Measurements from ENCODE around the gene OR6C2. TPM values are rescaled to one million over a fixed set of nuclear protein-coding genes. Genes with fewer than 3 reads are reported as not detected.
"Not testable (repeated sequence)": the region's sequence is repeated elsewhere in the genome, so short reads cannot be mapped to it uniquely, and the experiment has no call there.

The OR6C2 gene
- total RNA-seq, 1 donor from 2014 or later = not detected

DNA sequence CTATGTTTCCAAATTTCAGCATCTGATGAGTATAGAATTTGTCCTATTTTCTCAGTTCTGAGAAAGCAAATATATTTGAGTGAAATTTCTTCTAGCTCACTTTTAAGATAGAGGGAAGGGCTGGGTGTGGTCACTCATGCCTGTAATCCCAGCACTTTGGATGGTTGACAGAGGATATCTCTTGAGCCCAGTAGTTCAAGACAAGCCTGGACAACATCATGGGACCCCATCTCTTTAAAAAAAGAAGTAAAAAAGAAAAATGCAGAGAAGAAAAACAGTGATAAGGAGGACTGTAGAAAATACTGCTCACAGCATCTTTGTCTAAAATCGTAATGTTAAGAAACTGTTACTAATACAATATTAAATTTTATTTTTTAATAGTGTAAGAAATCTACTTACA lies 28.4 kb downstream of the OR6C2 start:
- no peak for FAIRE-seq
- TF ChIP-seq, protein P1, sequence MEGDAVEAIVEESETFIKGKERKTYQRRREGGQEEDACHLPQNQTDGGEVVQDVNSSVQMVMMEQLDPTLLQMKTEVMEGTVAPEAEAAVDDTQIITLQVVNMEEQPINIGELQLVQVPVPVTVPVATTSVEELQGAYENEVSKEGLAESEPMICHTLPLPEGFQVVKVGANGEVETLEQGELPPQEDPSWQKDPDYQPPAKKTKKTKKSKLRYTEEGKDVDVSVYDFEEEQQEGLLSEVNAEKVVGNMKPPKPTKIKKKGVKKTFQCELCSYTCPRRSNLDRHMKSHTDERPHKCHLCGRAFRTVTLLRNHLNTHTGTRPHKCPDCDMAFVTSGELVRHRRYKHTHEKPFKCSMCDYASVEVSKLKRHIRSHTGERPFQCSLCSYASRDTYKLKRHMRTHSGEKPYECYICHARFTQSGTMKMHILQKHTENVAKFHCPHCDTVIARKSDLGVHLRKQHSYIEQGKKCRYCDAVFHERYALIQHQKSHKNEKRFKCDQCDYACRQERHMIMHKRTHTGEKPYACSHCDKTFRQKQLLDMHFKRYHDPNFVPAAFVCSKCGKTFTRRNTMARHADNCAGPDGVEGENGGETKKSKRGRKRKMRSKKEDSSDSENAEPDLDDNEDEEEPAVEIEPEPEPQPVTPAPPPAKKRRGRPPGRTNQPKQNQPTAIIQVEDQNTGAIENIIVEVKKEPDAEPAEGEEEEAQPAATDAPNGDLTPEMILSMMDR (IDR thresholded peaks at IDR 0.05; ENCODE audit: insufficient read depth, low read length, severe bottlenecking) = no peak
- H3K4me3 ChIP-seq (ENCODE audit: low read depth, low read length) = no peak overlapping the region

DNA sequence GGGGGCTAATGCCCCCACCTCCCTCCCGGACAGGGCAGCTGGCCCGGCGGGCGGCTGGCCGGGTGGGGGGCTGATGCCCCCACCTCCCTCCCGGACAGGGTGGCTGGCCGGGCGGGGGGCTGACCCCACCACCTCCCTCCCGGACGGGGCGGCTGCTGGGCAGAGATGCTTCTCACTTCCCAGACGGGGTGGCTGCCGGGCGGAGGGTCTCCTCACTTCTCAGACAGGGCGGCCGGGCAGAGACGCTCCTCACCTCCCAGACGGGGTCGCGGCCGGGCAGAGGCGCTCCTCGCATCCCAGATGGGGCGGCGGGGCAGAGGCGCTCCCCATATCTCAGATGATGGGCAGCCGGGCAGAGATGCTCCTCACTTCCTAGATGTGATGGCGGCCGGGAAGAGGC lies 35.3 kb downstream of the OR6C2 start:
- FAIRE-seq; DNase-seq (ENCODE audit: low read depth); H3K36me3 ChIP-seq (ENCODE audit: control insufficient read depth, insufficient read depth, low read length); H3K27me3 ChIP-seq (ENCODE audit: control insufficient read depth, insufficient read depth, low read length); H3K4me3 ChIP-seq (ENCODE audit: low read depth, low read length): not testable (repeated sequence)

More for the DNA sequence above, 28.4 kb downstream of the OR6C2 start:
- no peak for DNase-seq (ENCODE audit: low read depth)
- H3K27me3 ChIP-seq (ENCODE audit: control insufficient read depth, insufficient read depth, low read length) = no peaks in the 10 kb centered on the region
- H3K36me3 ChIP-seq (ENCODE audit: control insufficient read depth, insufficient read depth, low read length) = no peaks in the 10 kb centered on the region

DNA sequence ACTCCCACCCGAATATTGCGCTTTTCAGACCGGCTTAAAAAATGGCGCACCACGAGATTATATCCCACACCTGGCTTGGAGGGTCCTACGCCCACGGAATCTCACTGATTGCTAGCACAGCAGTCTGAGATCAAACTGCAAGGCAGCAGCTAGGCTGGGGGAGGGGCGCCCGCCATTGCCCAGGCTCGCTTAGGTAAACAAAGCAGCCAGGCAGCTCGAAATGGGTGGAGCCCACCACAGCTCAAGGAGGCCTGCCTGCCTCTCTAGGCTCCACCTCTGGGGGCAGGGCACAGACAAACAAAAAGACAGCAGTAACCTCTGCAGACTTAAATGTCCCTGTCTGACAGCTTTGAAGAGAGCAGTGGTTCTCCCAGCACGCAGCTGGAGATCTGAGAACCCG lies 40.4 kb downstream of the OR6C2 start:
- H3K36me3 ChIP-seq (ENCODE audit: control insufficient read depth, insufficient read depth, low read length); DNase-seq (ENCODE audit: low read depth); FAIRE-seq: not testable (repeated sequence)

DNA sequence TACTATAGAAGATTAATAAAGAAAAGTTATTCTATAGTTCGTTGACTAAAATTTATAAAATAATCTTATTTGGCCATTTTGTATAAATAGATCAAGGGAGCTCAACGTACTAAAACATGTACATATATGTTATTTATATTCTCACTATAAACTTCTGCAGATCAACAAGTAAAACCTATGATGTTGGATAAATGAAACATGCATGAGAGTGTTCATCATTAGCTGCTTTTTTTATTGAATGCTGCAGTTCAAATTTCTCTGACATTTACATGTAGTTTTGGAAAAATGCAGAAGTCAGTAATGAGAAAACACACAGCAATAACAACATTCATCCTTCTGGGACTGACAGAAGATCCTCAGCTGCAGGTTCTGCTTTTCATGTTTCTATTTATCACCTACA lies 48.2 kb downstream of the OR6C2 start, which contains the start of gene OR6C68:
TSS of gene OR6C68 (plus strand) at position 301 of the 400 bp plus-strand sequence. CDS start at position 301, 0 bp downstream.
- no peak within 1 kb of the TSS for H3K4me3 ChIP-seq (ENCODE audit: low read depth, low read length)
- no peak for DNase-seq (ENCODE audit: low read depth)
- FAIRE-seq = no peak
- no peaks in the 10 kb centered on the region for H3K27me3 ChIP-seq (ENCODE audit: control insufficient read depth, insufficient read depth, low read length)
- TF ChIP-seq, protein P1 (IDR thresholded peaks at IDR 0.05; ENCODE audit: insufficient read depth, low read length, severe bottlenecking) = no peak
- no peaks in the 10 kb centered on the region for H3K36me3 ChIP-seq (ENCODE audit: control insufficient read depth, insufficient read depth, low read length)

More for the DNA sequence above, 40.4 kb downstream of the OR6C2 start:
- H3K27me3 ChIP-seq (ENCODE audit: control insufficient read depth, insufficient read depth, low read length); H3K4me3 ChIP-seq (ENCODE audit: low read depth, low read length): not testable (repeated sequence)

DNA sequence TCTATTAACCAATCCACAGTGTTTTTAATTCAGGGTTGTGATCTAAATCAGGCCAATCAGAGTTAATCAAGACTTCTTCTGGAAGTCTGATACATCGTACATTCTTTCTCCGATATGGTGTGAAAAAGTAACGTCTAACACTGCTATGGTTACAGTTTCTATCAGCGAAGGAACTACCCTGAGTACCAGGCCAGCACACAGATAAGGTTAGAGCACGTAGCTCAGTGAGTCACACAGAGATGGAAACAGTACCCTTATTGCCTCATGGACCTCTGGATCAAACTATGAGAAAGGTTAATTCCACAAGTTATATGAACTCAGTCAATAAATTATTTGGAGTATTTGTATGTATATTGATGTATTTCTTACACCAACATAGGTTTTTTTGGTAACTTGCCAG lies 51.6 kb downstream of the OR6C2 start:
- H3K4me3 ChIP-seq (ENCODE audit: low read depth, low read length) = no peak overlapping the region
- no peak for FAIRE-seq
- H3K27me3 ChIP-seq (ENCODE audit: control insufficient read depth, insufficient read depth, low read length) = no peaks in the 10 kb centered on the region
- H3K36me3 ChIP-seq (ENCODE audit: control insufficient read depth, insufficient read depth, low read length) = no peaks in the 10 kb centered on the region
- no peak for DNase-seq (ENCODE audit: low read depth)
- TF ChIP-seq, protein P1 (IDR thresholded peaks at IDR 0.05; ENCODE audit: insufficient read depth, low read length, severe bottlenecking) = no peak

DNA sequence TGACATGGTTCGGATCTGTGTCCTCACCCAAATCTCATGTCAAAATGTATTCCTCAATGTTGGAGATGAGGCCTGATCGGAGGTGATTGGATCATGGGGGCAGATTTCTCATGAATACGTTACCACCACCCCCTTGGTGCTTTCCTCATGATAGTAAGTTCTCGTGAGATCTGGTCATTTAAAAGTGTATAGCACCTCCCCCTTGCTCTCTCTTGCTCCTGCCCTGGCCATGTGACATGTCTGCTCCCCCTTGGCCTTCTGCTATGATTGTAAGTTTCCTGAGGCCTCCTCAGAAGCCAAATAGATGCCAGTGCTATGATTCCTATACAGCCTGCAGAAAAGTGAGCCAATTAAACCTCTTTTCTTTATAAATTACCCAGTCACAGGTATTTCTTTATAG lies 55.4 kb downstream of the OR6C2 start:
- Histone ChIP-seq H3K27me3 (ENCODE audit: control insufficient read depth, insufficient read depth, low read length) (no peaks in the 10 kb centered on the region), H3K36me3 (ENCODE audit: control insufficient read depth, insufficient read depth, low read length) (no peaks in the 10 kb centered on the region), H3K4me3 (ENCODE audit: low read depth, low read length) (no peak overlapping the region)
- FAIRE-seq (peak; percentile 7), DNase-seq (ENCODE audit: low read depth) (no peak)
- TF ChIP-seq, protein P1 (IDR thresholded peaks at IDR 0.05; ENCODE audit: insufficient read depth, low read length, severe bottlenecking) = no peak

DNA sequence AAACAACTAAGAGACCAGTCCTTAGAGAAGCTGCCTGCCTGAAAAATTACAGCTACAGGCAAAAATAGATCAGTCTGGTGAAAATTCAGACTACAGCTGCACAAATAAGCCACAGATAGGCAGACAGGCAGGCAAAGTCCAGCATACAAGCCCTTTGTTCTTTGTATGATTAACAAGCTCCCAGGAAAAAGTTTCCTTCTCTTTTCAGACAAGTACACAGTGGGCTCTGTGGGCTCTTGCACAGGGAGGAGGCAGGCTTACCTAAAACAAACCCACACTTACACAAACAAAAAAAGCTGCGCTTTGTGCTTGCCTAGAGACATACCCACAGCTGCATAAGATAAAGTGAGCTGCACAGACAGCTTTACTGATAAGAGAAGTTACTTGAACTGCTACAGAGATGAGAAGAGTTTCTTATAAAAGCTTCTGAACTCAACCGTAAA lies 56.0 kb downstream of the OR6C2 start:
- Histone ChIP-seq H3K36me3 (ENCODE audit: control insufficient read depth, insufficient read depth, low read length) (no peaks in the 10 kb centered on the region), H3K4me3 (ENCODE audit: low read depth, low read length) (no peak overlapping the region), H3K27me3 (ENCODE audit: control insufficient read depth, insufficient read depth, low read length) (no peaks in the 10 kb centered on the region)
- FAIRE-seq (no peak), DNase-seq (ENCODE audit: low read depth) (no peak)
- TF ChIP-seq, protein P1 (IDR thresholded peaks at IDR 0.05; ENCODE audit: insufficient read depth, low read length, severe bottlenecking) = no peak
